Measurements from ENCODE around the gene PPARG.

DNA sequence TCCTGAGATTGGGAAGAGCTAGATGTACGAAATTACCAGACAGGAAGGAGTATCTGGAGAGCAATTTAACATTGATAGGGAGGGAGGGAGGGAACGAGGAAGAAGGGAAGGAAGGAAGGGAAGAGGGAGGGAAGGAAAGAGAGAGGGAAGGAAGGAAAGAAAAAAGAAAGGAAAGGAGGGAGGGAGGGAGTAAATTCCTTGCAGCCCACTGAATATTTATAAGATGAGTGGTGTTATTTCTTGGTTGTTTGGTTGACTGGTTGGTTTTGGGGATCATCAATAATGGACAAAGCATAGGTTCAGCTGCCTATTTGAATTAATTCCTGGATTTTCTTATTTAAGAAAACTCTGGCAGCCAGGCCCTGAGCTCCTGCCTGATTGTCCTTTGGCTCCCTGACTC, 179.9 kb downstream of the PPARG start:
- TF ChIP-seq, protein P1, sequence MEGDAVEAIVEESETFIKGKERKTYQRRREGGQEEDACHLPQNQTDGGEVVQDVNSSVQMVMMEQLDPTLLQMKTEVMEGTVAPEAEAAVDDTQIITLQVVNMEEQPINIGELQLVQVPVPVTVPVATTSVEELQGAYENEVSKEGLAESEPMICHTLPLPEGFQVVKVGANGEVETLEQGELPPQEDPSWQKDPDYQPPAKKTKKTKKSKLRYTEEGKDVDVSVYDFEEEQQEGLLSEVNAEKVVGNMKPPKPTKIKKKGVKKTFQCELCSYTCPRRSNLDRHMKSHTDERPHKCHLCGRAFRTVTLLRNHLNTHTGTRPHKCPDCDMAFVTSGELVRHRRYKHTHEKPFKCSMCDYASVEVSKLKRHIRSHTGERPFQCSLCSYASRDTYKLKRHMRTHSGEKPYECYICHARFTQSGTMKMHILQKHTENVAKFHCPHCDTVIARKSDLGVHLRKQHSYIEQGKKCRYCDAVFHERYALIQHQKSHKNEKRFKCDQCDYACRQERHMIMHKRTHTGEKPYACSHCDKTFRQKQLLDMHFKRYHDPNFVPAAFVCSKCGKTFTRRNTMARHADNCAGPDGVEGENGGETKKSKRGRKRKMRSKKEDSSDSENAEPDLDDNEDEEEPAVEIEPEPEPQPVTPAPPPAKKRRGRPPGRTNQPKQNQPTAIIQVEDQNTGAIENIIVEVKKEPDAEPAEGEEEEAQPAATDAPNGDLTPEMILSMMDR (IDR thresholded peaks at IDR 0.05): no peak
- TF ChIP-seq POLR2A (IDR thresholded peaks at IDR 0.05): no peak
